Esophagus muscularis mucosa (tissue), 4 donors: ENCODE data around the gene ANKRD34B. TPM values are rescaled to one million over a fixed set of nuclear protein-coding genes. Genes with fewer than 3 reads are reported as not detected.
A peak's percentile ranks its signal among the peaks of the same experiment; 100 is the strongest.

Source experiments
- DNase-seq: peaks from one replicate; pipeline ENCODE4 v3.0.0-alpha.2; 2017; ENCODE audit errors: extremely low spot score
- H3K27ac ChIP-seq, 4 donors: fragments of 200-600 bp; sonication (generic); replicated peaks in 1 of 4; 1 replicate in 3 of 4; 2 replicates in 1 of 4; pipeline ENCODE4 v1.5.1; 2016 to 2019; ENCODE audit warnings: mild to moderate bottlenecking in 1 of 4
- H3K27me3 ChIP-seq, 4 donors: fragments of 200-600 bp; sonication (generic); one replicate each; pipeline versions ENCODE4 v1.5.1 to v1.6.0; 2016 to 2019
- H3K36me3 ChIP-seq, 4 donors: fragments of 200-600 bp; sonication (generic); one replicate each; pipeline ENCODE4 v1.5.1; 2016 to 2019
- H3K4me1 ChIP-seq, 4 donors: fragments of 200-600 bp; sonication (generic); one replicate each; pipeline ENCODE4 v1.5.1; 2016 to 2019
- H3K4me3 ChIP-seq, 4 donors: fragments of 200-600 bp; sonication (generic); 1 replicate in 2 of 4; 2 replicates in 2 of 4; pipeline ENCODE4 v1.5.1; 2016 to 2019; ENCODE audit warnings: mild to moderate bottlenecking in 4 of 4, moderate library complexity in 1 of 4
- H3K9me3 ChIP-seq, 4 donors: fragments of 200-600 bp; sonication (generic); 1 replicate in 3 of 4; 2 replicates in 1 of 4; pipeline ENCODE4 v1.5.1; 2016 to 2019
- EP300 ChIP-seq: sonication (generic); formaldehyde crosslinking; IDR thresholded peaks from one replicate; pipeline ENCODE4 v1.6.1; 2017; ENCODE audit warnings: antibody characterized with exemption
- POLR2A ChIP-seq: fragments of 450-650 bp; IDR thresholded peaks from one replicate; pipeline ENCODE4 v1.6.1; 2017; ENCODE audit warnings: antibody characterized with exemption, moderate library complexity, mild to moderate bottlenecking, low read depth
- POLR2AphosphoS5 ChIP-seq, 2 donors: sonication (generic); formaldehyde crosslinking; IDR thresholded peaks; one replicate each; pipeline ENCODE4 v1.6.1; 2017; ENCODE audit warnings: antibody characterized with exemption in 2 of 2
- WGBS: methylation state at CpG from one replicate; pipeline ENCODE4 v1.1.5; 2018; 5-methylcytosine and 5-hydroxymethylcytosine counted together
- intact Hi-C: fragments of 100-400 bp; cut with DNase I; formaldehyde crosslinking; loops from one replicate; pipeline ENCODE4 v1.15.1; 2023
- total RNA-seq, 4 donors: library from RNA; depleted of rRNA; stranded (reverse); fragments of >200 nt; gene quantifications; one replicate each; pipeline versions ENCODE4 v1.1.0 to v1.2.1, GENCODE V29; 2016
- TF ChIP-seq, protein P1 (sequence below), 3 experiments: fragments of 200-600 bp in 2 of 3; fragments of 450-650 bp in 1 of 3; sonication (generic) in 2 of 3; IDR thresholded peaks; one replicate each; pipeline ENCODE4 v1.5.1; 2017 to 2019; ENCODE audit warnings: antibody characterized with exemption in 3 of 3, mild to moderate bottlenecking in 2 of 3, moderate library complexity in 1 of 3

The ANKRD34B gene
- total RNA-seq, 4 donors from 2014 or later = under 0.01 TPM; not detected in 3

GRCh38 chr5:80577707-80578106, 7.6 kb upstream of the ANKRD34B start:
- DNase-seq = peak; percentile 10
- WGBS = 28% methylated on average over 5 of the region's 5 CpGs

GRCh38 chr5:80576383-80576782, 6.3 kb upstream of the ANKRD34B start:
- no peak for DNase-seq
- Histone ChIP-seq H3K4me1 (no peaks in the 10 kb centered on the region), H3K9me3 (no peaks in the 10 kb centered on the region), H3K27me3 (peaks cover 0 to 28% (median 0%) of the 10 kb centered on the region in 4 donors), H3K4me3 (no peak overlapping the region), H3K36me3 (no peaks in the 10 kb centered on the region), H3K27ac (no peak overlapping the region)
- intact Hi-C loops = no loop called here
- 85% methylated on average over 5 of the region's 5 CpGs for WGBS
- TF ChIP-seq POLR2A (no peak), POLR2AphosphoS5 (IDR thresholded peaks at IDR 0.05) (no peak), EP300 (no peak)
- TF ChIP-seq, protein P1, sequence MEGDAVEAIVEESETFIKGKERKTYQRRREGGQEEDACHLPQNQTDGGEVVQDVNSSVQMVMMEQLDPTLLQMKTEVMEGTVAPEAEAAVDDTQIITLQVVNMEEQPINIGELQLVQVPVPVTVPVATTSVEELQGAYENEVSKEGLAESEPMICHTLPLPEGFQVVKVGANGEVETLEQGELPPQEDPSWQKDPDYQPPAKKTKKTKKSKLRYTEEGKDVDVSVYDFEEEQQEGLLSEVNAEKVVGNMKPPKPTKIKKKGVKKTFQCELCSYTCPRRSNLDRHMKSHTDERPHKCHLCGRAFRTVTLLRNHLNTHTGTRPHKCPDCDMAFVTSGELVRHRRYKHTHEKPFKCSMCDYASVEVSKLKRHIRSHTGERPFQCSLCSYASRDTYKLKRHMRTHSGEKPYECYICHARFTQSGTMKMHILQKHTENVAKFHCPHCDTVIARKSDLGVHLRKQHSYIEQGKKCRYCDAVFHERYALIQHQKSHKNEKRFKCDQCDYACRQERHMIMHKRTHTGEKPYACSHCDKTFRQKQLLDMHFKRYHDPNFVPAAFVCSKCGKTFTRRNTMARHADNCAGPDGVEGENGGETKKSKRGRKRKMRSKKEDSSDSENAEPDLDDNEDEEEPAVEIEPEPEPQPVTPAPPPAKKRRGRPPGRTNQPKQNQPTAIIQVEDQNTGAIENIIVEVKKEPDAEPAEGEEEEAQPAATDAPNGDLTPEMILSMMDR (IDR thresholded peaks at IDR 0.05) = no peak

More at GRCh38 chr5:80577707-80578106, 7.6 kb upstream of the ANKRD34B start:
- intact Hi-C loops = no loop called here
- Histone ChIP-seq H3K9me3 (no peaks in the 10 kb centered on the region), H3K27ac (no peak overlapping the region), H3K27me3 (peaks cover 0 to 18% (median 0%) of the 10 kb centered on the region in 4 donors), H3K4me3 (no peak overlapping the region), H3K36me3 (no peaks in the 10 kb centered on the region), H3K4me1 (no peaks in the 10 kb centered on the region)
- TF ChIP-seq EP300 = no peak
- no peak for TF ChIP-seq POLR2A

DNA sequence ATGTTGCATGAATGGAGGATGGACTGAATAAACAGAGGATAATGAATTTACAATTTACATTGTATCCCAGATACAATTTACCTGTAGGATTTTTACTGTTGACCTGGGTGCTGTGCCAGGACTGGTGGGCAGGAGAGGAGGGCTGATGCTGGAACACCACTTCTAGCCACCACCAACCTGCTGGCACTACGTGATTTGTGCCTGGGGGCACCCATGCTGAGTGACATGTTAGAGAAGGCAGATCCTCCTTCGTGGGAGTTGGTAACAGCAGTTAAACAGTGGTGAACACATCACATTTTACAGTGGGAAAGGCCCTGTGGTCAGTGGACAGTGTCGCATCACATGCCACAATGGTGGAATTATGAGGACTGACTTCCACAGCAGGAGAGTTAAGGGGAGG, 3.0 kb upstream of the ANKRD34B start:
- H3K4me1 ChIP-seq = peaks cover 7 to 18% (median 17%) of the 10 kb centered on the region in 4 donors
- peak; percentile 88 for DNase-seq
- intact Hi-C loops = no loop called here
- TF ChIP-seq POLR2A = no peak
- TF ChIP-seq, protein P1 (IDR thresholded peaks at IDR 0.05) = no peak
- TF ChIP-seq POLR2AphosphoS5 (IDR thresholded peaks at IDR 0.05) = no peak
- no peak for TF ChIP-seq EP300
- H3K4me3 ChIP-seq = no peak overlapping the region
- no peaks in the 10 kb centered on the region for H3K36me3 ChIP-seq
- no peaks in the 10 kb centered on the region for H3K9me3 ChIP-seq
- WGBS = 83% methylated on average over 3 of the region's 3 CpGs
- peaks cover 0 to 62% (median 19%) of the 10 kb centered on the region in 4 donors for H3K27me3 ChIP-seq
- H3K27ac ChIP-seq = no peak overlapping the region

DNA sequence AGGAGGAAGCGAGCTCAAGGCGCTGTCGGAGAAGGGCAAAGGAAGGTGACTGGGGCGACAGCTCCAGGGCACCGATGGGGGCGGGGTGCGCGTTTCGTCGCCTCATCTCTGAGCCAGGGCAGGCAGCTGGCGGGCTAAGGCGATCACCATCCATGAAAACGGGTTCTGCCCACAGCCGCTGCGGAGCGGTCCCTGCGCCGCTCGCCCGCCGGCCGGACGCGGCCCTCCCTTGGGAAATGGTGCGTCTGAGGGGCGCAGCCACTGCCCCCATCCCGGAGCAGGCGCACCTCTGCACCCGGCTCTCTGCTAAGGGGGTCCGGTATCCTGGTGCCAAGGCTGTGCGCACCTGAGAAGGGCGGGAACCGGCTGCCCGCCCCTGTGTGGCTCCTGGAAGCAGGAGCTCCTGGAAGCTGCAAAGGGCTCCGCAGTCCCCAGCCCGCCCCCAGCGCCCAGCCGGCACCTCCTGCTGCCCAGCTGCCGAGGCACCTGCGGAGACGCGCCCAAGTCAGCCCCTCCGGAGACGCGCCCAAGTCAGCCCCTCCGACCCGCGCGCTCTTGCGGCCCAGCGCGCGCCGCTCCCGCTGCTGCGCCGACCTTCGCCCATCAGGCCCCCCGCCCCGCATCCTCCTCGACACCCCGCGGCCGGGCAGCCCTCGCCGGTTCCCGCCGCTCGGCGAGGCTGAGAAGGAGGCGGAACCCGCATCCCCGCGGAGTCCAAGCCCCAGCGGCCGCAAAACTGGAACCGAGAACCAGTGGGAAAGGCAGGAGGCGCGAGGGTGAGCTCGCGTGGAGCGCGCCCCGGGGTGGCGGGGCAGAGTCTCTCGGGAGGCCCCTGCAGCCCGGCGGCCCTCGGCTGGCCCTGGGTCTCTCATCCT, 757 bp downstream of the ANKRD34B start:
- Histone ChIP-seq H3K27ac (no peak overlapping the region), H3K27me3 (peaks cover 0 to 71% (median 19%) of the 10 kb centered on the region in 4 donors), H3K36me3 (no peaks in the 10 kb centered on the region), H3K4me3 (peak overlapping the region; percentile 34 to 44 (median 39)), H3K4me1 (peaks cover 7 to 18% (median 17%) of the 10 kb centered on the region in 4 donors), H3K9me3 (no peaks in the 10 kb centered on the region)
- intact Hi-C loops = no loop called here
- 1% methylated on average over 24 of the region's 89 CpGs for WGBS
- TF ChIP-seq, protein P1 (IDR thresholded peaks at IDR 0.05) = no peak
- no peak for TF ChIP-seq POLR2AphosphoS5 (IDR thresholded peaks at IDR 0.05)
- TF ChIP-seq EP300 = no peak
- TF ChIP-seq POLR2A = no peak
- DNase-seq = no peak

DNA sequence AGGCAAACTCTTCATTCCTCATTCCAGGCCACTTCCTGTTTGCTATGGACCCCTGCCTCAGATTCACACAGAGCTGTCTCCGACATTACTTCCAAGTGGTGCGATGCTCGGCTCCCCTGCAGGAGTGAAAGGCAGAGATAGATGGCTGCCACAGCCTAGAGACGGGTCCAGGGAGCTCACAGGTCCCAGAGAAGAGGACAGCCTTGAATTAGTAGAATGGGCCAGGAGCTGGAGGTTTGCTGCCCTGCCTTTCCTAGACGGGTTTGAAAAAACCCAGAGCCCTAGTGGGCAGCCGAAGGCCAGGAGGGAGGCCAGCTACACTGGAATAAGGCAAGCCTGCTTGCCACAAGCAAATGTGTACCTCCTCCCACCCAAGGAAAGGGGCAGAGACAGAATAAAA, 1.8 kb downstream of the ANKRD34B start:
- Histone ChIP-seq H3K36me3 (no peaks in the 10 kb centered on the region), H3K27ac (no peak overlapping the region), H3K9me3 (no peaks in the 10 kb centered on the region), H3K27me3 (peaks cover 0 to 62% (median 19%) of the 10 kb centered on the region in 4 donors), H3K4me3 (no peak overlapping the region), H3K4me1 (peaks cover 7 to 18% (median 17%) of the 10 kb centered on the region in 4 donors)
- intact Hi-C loops = no loop called here
- WGBS = 40% methylated on average over 5 of the region's 6 CpGs
- TF ChIP-seq EP300 (no peak), POLR2A (no peak), POLR2AphosphoS5 (IDR thresholded peaks at IDR 0.05) (no peak)
- TF ChIP-seq, protein P1 (IDR thresholded peaks at IDR 0.05) = no peak
- DNase-seq = no peak
